ENCODE measurements around the gene SLC22A5. TPM values are rescaled to one million over a fixed set of nuclear protein-coding genes. Genes with fewer than 3 reads are reported as not detected.

The SLC22A5 gene
- total RNA-seq, 2 donors from 2014 or later, result 3.5 to 6.4 TPM

- Mint-ChIP-seq H3K27ac (no peak overlapping the region), H3K4me1 (ENCODE audit: low read depth in 2 of 2) (peaks cover 15 to 19% of the 10 kb centered on the region in 2 donors), H3K9me3 (no peaks in the 10 kb centered on the region), H3K4me3 (no peak overlapping the region), H3K27me3 (no peaks in the 10 kb centered on the region), H3K36me3 (no peaks in the 10 kb centered on the region)
- ATAC-seq (no peak), DNase-seq (ENCODE audit: low spot score) (no peak)
Measured at GRCh38 chr5:132372542-132372941, 3.0 kb downstream of the SLC22A5 start.

GRCh38 chr5:132375957-132376356 lies 6.4 kb downstream of the SLC22A5 start:
- H3K9me3 Mint-ChIP-seq, result no peaks in the 10 kb centered on the region
- H3K4me1 Mint-ChIP-seq (ENCODE audit: low read depth in 2 of 2), result peaks cover 6 to 8% of the 10 kb centered on the region in 2 donors
- no peak overlapping the region for H3K27ac Mint-ChIP-seq
- ATAC-seq (no peak), DNase-seq (ENCODE audit: low spot score) (no peak)
- no peak overlapping the region for H3K4me3 Mint-ChIP-seq
- no peaks in the 10 kb centered on the region for H3K27me3 Mint-ChIP-seq
- H3K36me3 Mint-ChIP-seq, result no peaks in the 10 kb centered on the region

DNA sequence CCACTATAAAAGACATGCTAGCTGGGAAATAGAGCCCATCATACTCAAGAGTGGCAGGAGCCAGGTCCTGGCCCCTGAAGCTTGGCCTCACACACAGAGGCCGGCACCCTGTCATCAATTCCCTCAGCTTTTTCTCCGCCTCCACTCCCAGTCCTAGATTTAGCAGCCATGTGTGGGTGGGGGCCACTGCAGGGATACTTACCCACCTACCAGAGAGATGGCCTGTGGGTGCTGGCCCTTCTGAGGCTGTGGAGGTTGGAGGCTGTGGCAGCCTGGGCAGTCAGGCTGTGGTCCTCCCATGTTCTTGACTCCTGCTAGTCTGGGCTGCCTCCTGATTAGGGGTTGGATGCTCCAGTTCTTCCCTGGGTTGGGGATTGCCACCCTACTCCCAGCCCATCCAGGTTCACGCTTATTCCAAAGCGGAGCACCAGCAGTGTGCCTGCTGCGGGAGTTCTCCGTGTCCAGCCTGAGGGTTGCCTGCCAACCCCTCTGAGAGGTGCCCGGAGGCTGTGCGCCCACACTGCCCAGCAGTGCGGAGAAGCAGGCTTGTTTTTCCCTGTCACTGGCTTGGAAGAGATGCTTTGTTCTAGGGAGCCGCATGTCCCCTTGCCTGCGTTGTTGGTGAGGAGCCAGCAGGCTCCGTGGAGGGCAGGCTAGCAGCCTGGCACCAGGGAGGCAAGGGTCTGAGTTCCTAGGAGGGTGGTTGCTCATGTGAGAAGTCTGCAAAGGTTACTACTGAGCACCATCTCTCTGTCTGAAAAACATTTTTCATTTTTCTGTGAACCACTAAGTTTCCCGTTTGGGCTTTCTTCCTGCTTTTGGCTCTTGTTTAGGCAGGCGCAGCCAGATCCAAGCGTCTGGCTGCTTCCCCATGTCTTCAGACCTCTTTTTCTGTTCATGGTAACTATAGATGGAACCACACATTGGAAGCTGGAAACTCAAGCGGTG lies 7.5 kb downstream of the SLC22A5 start:
- no peaks in the 10 kb centered on the region for H3K27me3 Mint-ChIP-seq
- H3K9me3 Mint-ChIP-seq, result no peaks in the 10 kb centered on the region
- no peak for DNase-seq (ENCODE audit: low spot score)
- H3K27ac Mint-ChIP-seq, result no peak overlapping the region
- ATAC-seq, result no peak
- no peak overlapping the region for H3K4me3 Mint-ChIP-seq
- no peaks in the 10 kb centered on the region for H3K4me1 Mint-ChIP-seq (ENCODE audit: low read depth in 2 of 2)
- H3K36me3 Mint-ChIP-seq, result no peaks in the 10 kb centered on the region

- no peaks in the 10 kb centered on the region for H3K4me1 Mint-ChIP-seq (ENCODE audit: low read depth in 2 of 2)
- ATAC-seq, result no peak
Measured at GRCh38 chr5:132377738-132378137, 8.2 kb downstream of the SLC22A5 start.

DNA sequence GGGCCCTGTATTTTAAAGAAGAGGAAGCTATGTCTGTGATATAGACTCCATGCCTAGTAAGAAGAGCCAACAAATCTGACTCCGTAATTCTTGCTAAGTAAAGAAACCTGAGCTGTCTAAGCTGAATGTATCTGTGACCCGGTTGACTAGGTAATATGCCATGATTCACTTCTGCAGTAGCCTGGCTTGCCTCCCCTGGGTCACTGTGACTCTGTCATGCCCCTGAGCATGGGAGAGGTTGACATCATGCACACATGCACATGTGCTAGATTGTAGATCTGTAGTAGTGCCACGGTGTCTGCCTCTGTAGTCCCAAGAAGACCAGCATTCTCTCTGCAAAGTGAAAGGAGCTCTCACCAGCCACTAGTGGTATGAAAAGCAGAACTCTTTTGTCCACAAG lies 9.1 kb downstream of the SLC22A5 start:
- no peak for ATAC-seq
- no peaks in the 10 kb centered on the region for H3K36me3 Mint-ChIP-seq
- no peaks in the 10 kb centered on the region for H3K4me1 Mint-ChIP-seq (ENCODE audit: low read depth in 2 of 2)
- H3K27ac Mint-ChIP-seq, result no peak overlapping the region
- no peak for DNase-seq (ENCODE audit: low spot score)
- no peak overlapping the region for H3K4me3 Mint-ChIP-seq
- no peaks in the 10 kb centered on the region for H3K9me3 Mint-ChIP-seq
- H3K27me3 Mint-ChIP-seq, result no peaks in the 10 kb centered on the region

More at GRCh38 chr5:132377738-132378137, 8.2 kb downstream of the SLC22A5 start:
- no peaks in the 10 kb centered on the region for H3K36me3 Mint-ChIP-seq
- no peak for DNase-seq (ENCODE audit: low spot score)
- H3K27ac Mint-ChIP-seq, result no peak overlapping the region
- no peak overlapping the region for H3K4me3 Mint-ChIP-seq
- H3K9me3 Mint-ChIP-seq, result no peaks in the 10 kb centered on the region
- H3K27me3 Mint-ChIP-seq, result no peaks in the 10 kb centered on the region

DNA sequence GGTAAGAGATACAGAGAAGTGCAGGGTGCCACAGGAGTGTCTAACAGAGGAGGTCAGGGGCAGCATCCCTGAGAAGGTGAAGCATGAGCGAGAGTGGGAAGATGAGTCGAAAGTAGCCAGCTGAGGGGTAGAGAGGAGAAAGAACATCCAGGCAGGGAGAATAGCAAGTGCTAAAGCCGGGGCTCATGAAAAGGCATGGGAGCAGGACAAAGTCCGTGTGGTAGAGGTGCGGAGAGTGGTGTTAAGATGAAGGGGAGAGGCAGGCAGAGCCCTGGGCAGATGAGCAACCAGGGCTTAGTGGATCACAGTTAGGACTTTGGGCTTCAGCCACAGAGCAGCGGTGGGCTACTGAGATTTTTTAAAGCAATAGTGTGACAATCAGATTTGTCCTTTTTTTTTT lies 10.5 kb downstream of the SLC22A5 start:
- Mint-ChIP-seq H3K4me3 (no peak overlapping the region), H3K36me3 (no peaks in the 10 kb centered on the region), H3K27ac (no peak overlapping the region), H3K27me3 (no peaks in the 10 kb centered on the region), H3K4me1 (ENCODE audit: low read depth in 2 of 2) (peaks cover 0 to under 1% of the 10 kb centered on the region in 2 donors), H3K9me3 (no peaks in the 10 kb centered on the region)
- ATAC-seq, result no peak
- no peak for DNase-seq (ENCODE audit: low spot score)

- no peak for DNase-seq (ENCODE audit: low spot score)
- no peaks in the 10 kb centered on the region for H3K36me3 Mint-ChIP-seq
- H3K27ac Mint-ChIP-seq, result no peak overlapping the region
- H3K4me1 Mint-ChIP-seq (ENCODE audit: low read depth in 2 of 2), result peaks cover 6 to 7% of the 10 kb centered on the region in 2 donors
- H3K9me3 Mint-ChIP-seq, result no peaks in the 10 kb centered on the region
- no peak overlapping the region for H3K4me3 Mint-ChIP-seq
- no peak for ATAC-seq
- H3K27me3 Mint-ChIP-seq, result no peaks in the 10 kb centered on the region
Measured at GRCh38 chr5:132380741-132381140, 11.2 kb downstream of the SLC22A5 start.

DNA sequence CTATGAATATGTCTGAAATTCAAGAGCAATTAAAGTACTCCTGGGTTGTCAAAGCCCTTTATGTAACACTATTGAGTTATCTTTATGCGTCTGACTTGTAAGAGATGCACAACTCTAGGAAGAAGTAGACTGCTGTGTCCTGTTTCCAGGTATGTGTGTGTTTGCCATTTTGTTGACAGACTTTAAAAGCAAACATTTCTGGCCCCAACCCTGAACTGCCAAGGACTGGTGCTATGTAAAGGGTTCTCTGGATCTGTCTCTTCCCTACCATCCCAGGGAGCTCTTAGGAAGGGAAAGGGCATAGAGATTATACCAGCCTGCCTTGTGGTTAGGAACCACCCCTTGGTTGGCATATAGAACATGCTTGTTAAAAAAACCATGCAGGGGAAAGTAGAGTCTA lies 12.1 kb downstream of the SLC22A5 start:
- no peak overlapping the region for H3K27ac Mint-ChIP-seq
- no peaks in the 10 kb centered on the region for H3K9me3 Mint-ChIP-seq
- ATAC-seq (no peak), DNase-seq (ENCODE audit: low spot score) (no peak)
- no peaks in the 10 kb centered on the region for H3K27me3 Mint-ChIP-seq
- no peak overlapping the region for H3K4me3 Mint-ChIP-seq
- no peaks in the 10 kb centered on the region for H3K36me3 Mint-ChIP-seq
- peaks cover 13 to 15% of the 10 kb centered on the region in 2 donors for H3K4me1 Mint-ChIP-seq (ENCODE audit: low read depth in 2 of 2)

- Mint-ChIP-seq H3K4me3 (no peak overlapping the region), H3K27me3 (no peaks in the 10 kb centered on the region), H3K27ac (no peak overlapping the region), H3K36me3 (no peaks in the 10 kb centered on the region), H3K9me3 (no peaks in the 10 kb centered on the region), H3K4me1 (ENCODE audit: low read depth in 2 of 2) (peaks cover 25 to 29% of the 10 kb centered on the region in 2 donors)
- ATAC-seq, result no peak
- DNase-seq (ENCODE audit: low spot score), result no peak
Measured at GRCh38 chr5:132383261-132383660, 13.8 kb downstream of the SLC22A5 start.

- Mint-ChIP-seq H3K36me3 (no peaks in the 10 kb centered on the region), H3K4me3 (no peak overlapping the region), H3K9me3 (no peaks in the 10 kb centered on the region), H3K4me1 (ENCODE audit: low read depth in 2 of 2) (peaks cover 29% of the 10 kb centered on the region in 2 donors), H3K27me3 (no peaks in the 10 kb centered on the region), H3K27ac (no peak overlapping the region)
- DNase-seq (ENCODE audit: low spot score) (no peak), ATAC-seq (no peak)
Measured at GRCh38 chr5:132383984-132384383, 14.5 kb downstream of the SLC22A5 start.

GRCh38 chr5:132384506-132385050 lies 15.1 kb downstream of the SLC22A5 start:
- H3K9me3 Mint-ChIP-seq, result no peaks in the 10 kb centered on the region

DNA sequence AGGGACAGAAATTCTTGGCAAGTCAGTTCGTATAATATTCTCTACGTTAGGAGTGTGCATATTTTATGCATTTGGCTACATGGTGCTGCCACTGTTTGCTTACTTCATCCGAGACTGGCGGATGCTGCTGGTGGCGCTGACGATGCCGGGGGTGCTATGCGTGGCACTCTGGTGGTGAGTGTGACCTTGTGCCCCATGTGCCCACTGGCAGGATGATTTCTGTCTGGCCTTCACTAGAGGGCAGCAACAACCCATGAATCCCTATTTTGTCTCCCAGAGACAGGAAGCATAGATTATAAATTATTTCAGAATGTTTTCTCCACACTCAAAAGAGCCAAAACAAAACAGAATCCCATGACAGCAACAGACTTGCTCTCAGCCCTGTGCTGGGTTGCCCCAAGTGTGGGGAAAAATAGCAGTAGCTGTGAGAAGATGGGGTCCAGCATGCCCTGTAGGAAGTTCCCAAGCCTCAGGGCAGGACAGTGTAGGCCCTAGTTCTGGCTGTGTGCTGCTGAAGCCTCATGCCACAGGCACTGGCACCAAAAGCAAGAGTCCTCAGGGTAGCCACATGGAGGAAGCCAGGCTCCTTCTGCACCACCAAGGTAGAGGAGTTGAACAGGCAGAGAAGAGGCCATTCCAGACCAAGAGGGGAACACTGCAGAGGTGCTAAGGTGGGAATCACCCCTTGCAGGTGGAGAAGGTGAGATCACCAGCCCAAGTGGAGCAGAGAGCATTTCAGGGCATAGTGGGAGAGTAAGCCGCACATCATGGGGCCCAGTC lies 16.0 kb downstream of the SLC22A5 start:
- Mint-ChIP-seq H3K4me3 (peak overlapping the region; percentile 56), H3K27me3 (no peaks in the 10 kb centered on the region), H3K27ac (peak overlapping the region; percentile 72 to 90), H3K36me3 (no peaks in the 10 kb centered on the region), H3K9me3 (no peaks in the 10 kb centered on the region), H3K4me1 (ENCODE audit: low read depth in 2 of 2) (peaks cover 29 to 38% of the 10 kb centered on the region in 2 donors)
- DNase-seq (ENCODE audit: low spot score) (peak; percentile 78), ATAC-seq (peak; percentile 71 to 84)

More at GRCh38 chr5:132384506-132385050, 15.1 kb downstream of the SLC22A5 start:
- Mint-ChIP-seq H3K27me3 (no peaks in the 10 kb centered on the region), H3K36me3 (no peaks in the 10 kb centered on the region), H3K27ac (no peak overlapping the region), H3K4me3 (no peak overlapping the region), H3K4me1 (ENCODE audit: low read depth in 2 of 2) (peaks cover 29% of the 10 kb centered on the region in 2 donors)
- ATAC-seq (no peak), DNase-seq (ENCODE audit: low spot score) (no peak)

DNA sequence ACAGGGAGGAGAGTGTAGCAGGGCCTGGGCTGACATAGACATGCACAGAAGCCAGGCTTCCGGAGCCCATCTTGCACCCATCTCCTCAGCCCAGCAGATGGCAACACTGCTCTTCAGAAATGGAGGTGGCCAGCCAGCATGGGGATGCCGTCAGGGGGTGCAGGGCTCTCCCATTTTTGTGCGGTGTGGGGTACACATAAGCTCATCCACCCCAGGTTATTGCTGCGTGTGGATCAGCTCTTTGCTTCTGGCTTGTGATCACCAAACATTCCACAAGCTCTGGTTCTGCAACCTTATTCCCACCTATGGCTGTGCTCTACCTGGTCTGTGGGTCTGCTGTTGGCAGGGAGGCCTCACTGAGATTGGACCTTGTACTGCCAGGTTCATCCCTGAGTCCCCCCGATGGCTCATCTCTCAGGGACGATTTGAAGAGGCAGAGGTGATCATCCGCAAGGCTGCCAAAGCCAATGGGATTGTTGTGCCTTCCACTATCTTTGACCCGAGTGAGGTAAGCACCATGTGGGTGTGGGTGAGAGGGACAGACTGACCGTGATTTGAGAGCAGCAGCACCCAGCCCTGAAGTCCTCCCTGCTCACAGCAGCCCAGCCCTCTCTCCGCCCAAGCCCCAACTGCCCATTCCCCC lies 17.3 kb downstream of the SLC22A5 start:
- H3K4me1 Mint-ChIP-seq (ENCODE audit: low read depth in 2 of 2), result peaks cover 29 to 39% of the 10 kb centered on the region in 2 donors

More for the DNA sequence above, 17.3 kb downstream of the SLC22A5 start:
- no peaks in the 10 kb centered on the region for H3K9me3 Mint-ChIP-seq
- peak overlapping the region; percentile 16 for H3K4me3 Mint-ChIP-seq
- ATAC-seq (peak; percentile 91 to 94), DNase-seq (ENCODE audit: low spot score) (peak; percentile 82)
- no peaks in the 10 kb centered on the region for H3K27me3 Mint-ChIP-seq
- H3K27ac Mint-ChIP-seq, result peak overlapping the region; percentile 45 to 90
- H3K36me3 Mint-ChIP-seq, result no peaks in the 10 kb centered on the region
